Measurements from ENCODE around the gene KCNQ4. TPM values are rescaled to one million over a fixed set of nuclear protein-coding genes. Genes with fewer than 3 reads are reported as not detected.

KCNQ4 gene
- total RNA-seq, 4 donors from 2014 or later: 0.28 to 1.6 (median 0.83) TPM

GRCh38 chr1:40861224-40862003 lies 77.8 kb downstream of the KCNQ4 start:
- no peak for DNase-seq (ENCODE audit: low spot score)
- no peak for TF ChIP-seq CTCF (IDR thresholded peaks at IDR 0.05)
- ATAC-seq (ENCODE audit: low FRiP score): peak; percentile 10

DNA sequence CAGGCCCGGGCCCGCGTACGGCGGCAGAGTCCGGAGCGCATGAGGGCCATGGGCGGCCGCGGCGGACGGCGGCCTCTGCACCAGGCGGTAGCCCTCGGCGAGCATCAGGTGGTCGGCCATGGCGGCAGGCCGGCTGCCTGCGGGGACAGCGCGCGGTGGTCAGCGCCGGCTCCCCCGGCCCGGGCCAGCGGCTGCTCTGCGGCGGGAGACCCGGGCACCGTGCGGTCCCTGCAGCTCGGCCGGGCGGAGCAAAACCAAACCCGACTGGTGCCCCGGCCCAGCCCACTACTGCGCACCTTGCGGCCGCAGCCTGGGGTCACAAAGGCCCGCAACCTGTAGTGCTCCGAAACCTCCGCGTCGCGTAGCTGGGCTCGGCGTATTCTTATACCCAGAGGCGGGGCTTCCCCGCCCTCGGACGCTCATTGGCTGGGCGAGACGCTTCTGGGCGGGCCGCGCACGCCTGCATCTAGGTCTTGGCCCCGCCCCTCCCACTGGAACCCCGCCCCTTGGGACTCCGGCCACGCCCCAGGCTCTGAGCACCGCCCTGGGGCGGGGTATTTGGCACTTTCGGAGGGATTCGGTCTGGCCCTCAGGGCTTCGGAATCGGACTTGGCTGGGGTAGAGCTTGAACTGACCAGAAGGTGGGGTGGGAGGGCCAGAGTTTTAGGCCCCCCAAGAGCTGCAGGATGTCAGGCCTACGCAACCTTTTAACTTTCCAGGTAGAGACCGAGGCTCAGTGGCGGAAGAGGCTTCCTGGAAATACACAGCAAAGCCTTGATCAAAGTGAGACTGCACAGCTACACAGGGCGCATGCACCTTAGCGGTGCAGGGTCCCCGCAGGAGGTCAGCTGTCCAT lies 78.6 kb downstream of the KCNQ4 start, which contains the start of gene CITED4:
Gene CITED4 (minus strand): TSS at position 356 of the 856 bp plus-strand sequence. CDS start 236 bp downstream, at position 120.
- peak; percentile 97 for ATAC-seq (ENCODE audit: low FRiP score)
- TF ChIP-seq CTCF (IDR thresholded peaks at IDR 0.05): no peak
- DNase-seq (ENCODE audit: low spot score): peak; percentile 93

GRCh38 chr1:40868051-40868723 lies 84.6 kb downstream of the KCNQ4 start:
- DNase-seq (ENCODE audit: low spot score): no peak
- ATAC-seq (ENCODE audit: low FRiP score): peak; percentile 10
- TF ChIP-seq CTCF (IDR thresholded peaks at IDR 0.05): no peak

GRCh38 chr1:40870135-40870728 lies 86.6 kb downstream of the KCNQ4 start:
- ATAC-seq (ENCODE audit: low FRiP score): no peak
- no peak for TF ChIP-seq CTCF (IDR thresholded peaks at IDR 0.05)
- DNase-seq (ENCODE audit: low spot score): no peak

GRCh38 chr1:40872276-40872675 lies 88.7 kb downstream of the KCNQ4 start:
- DNase-seq (ENCODE audit: low spot score) (no peak), ATAC-seq (ENCODE audit: low FRiP score) (no peak)
- no peak for TF ChIP-seq CTCF (IDR thresholded peaks at IDR 0.05)

DNA sequence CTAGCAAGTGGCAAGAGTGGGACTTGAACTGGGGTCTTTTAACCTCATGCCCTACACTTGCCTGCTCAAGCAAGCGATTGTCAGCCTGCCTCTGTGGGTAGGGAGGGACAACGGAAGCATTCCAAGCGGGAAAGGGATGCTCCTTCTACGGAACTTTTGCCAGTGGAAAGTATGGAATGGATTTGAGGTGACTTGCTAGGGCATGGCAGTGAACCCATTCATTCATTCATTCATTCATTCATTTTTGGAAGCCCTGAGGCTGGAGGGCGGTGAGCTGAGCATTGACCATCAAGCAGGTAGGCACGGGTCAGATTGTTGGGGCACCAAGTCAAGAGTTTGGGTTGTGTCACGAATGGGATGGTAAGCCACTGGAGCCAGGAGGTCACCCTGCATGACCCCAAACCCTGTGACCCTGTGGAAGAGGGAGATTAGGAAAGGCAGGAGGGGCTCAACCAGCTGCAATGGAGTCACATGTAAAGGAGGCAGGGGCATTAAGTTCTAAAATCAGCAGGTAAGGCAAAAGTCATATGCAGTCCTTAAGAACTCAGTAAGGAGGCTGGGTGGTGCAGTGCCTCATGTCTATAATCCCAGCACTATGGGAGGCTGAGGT lies 90.4 kb downstream of the KCNQ4 start:
- no peak for DNase-seq (ENCODE audit: low spot score)

More for the DNA sequence above, 90.4 kb downstream of the KCNQ4 start:
- no peak for ATAC-seq (ENCODE audit: low FRiP score)
- TF ChIP-seq CTCF (IDR thresholded peaks at IDR 0.05): no peak

All from omental fat pad (tissue), 4 donors.